HG03469 (cell line): ENCODE data around the gene BATF2.
A peak's percentile ranks its signal among the peaks of the same experiment; 100 is the strongest.
"Not testable (repeated sequence)": the region's sequence is repeated elsewhere in the genome, so short reads cannot be mapped to it uniquely, and the experiment has no call there.

Source experiments
- ATAC-seq: cut with Tn5 transposase; IDR thresholded peaks from one replicate; pipeline ENCODE4 v1.9.1; 2021; ENCODE audit warnings: mild to moderate bottlenecking, moderate library complexity, moderate number of reproducible peaks; ENCODE audit not compliant: unreplicated experiment

Gene BATF2

GRCh38 chr11:65013888-65014725 lies 17.3 kb upstream of the BATF2 start, which contains the start of gene ARL2:
TSS of gene ARL2 (plus strand) at chr11:65014160. CDS start at chr11:65014208, 48 bp downstream.
- ATAC-seq: peak; percentile 49

GRCh38 chr11:65013130-65013887 lies 16.5 kb upstream of the BATF2 start:
- peak; percentile 39 for ATAC-seq

- no peak for ATAC-seq
These were observed 12.1 kb upstream of the BATF2 start for GRCh38 chr11:65008873-65009272.

- no peak for ATAC-seq
These were observed 11.2 kb upstream of the BATF2 start for GRCh38 chr11:65008016-65008415.

GRCh38 chr11:65003968-65004367 lies 7.2 kb upstream of the BATF2 start:
- not testable (repeated sequence) for ATAC-seq

- no peak for ATAC-seq
These were observed 6.5 kb upstream of the BATF2 start for GRCh38 chr11:65003282-65003681.

GRCh38 chr11:65002706-65003105 lies 5.9 kb upstream of the BATF2 start:
- no peak for ATAC-seq

GRCh38 chr11:64999478-64999877 lies 2.7 kb upstream of the BATF2 start:
- ATAC-seq: no peak

- no peak for ATAC-seq
These were observed 2.1 kb upstream of the BATF2 start for GRCh38 chr11:64998690-64999431.

GRCh38 chr11:64998141-64998540 lies 1.4 kb upstream of the BATF2 start:
- no peak for ATAC-seq

- ATAC-seq: no peak
These were observed 453 bp downstream of the BATF2 start for GRCh38 chr11:64996327-64996709.

GRCh38 chr11:64994318-64994717 lies 2.5 kb downstream of the BATF2 start:
- ATAC-seq: no peak

- no peak for ATAC-seq
These were observed 6.4 kb downstream of the BATF2 start for GRCh38 chr11:64990222-64990923.

GRCh38 chr11:64989416-64989815 lies 7.4 kb downstream of the BATF2 start:
- ATAC-seq: no peak

GRCh38 chr11:64987998-64988854 lies 8.5 kb downstream of the BATF2 start:
- ATAC-seq: no peak

GRCh38 chr11:64983339-64983738 lies 13.4 kb downstream of the BATF2 start:
- not testable (repeated sequence) for ATAC-seq

- ATAC-seq: no peak
These were observed 20.1 kb downstream of the BATF2 start for GRCh38 chr11:64976651-64977050.

GRCh38 chr11:64974124-64974523 lies 22.6 kb downstream of the BATF2 start:
- ATAC-seq: no peak

- no peak for ATAC-seq
These were observed 25.1 kb downstream of the BATF2 start, which contains the start of gene MAJIN for GRCh38 chr11:64971421-64972233. TSS of gene MAJIN (minus strand) at chr11:64972108. CDS start at chr11:64959405, 12,703 bp downstream.
